ENCODE measurements around the gene SLC20A1.

SLC20A1 gene

DNA sequence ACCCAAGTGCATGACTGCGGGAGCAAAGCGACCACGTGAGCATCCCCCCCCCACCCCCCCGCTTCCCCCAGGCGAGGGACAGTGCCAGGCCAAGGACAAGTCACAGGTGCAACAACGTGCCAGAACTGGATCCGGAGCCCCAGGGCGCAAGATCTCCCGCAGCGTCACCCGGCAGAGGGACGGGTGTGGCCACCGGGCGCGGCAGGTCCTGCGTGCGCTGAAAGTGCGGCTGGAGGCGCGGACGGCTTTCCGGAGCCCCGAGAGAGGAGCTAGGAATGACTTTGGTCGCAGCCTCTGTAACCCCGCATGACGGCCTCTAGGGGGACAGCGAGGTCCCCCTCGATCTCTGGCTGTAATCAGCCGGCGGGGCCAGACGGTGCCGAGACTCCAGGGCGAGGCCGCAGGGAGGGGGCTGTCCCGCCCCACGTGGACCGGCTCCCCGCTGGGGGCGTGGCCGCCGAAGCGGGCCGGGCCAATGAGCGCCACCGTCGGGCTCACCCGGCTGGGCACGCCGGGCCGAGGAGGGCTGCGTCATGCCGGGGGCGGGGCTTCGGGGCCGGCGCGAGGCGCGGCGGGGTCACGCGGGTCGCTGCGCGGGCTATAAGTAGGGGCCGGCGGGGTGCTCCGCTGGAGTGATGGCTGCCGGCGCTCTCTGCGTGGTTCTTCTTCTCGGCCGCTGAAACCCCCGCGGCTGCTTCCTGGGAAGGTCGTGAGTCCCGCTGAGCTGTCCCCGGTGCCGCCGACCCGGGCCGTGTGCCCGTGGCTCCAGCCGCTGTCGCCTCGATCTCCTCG is at the start of gene SLC20A1:
SLC20A1 (plus strand) TSS at position 630 of the 792 bp plus-strand sequence. CDS start 890 bp downstream, outside the sequence.
- peak; percentile 62 for TF ChIP-seq CTCF (IDR thresholded peaks at IDR 0.05; ENCODE audit: insufficient read depth, low read length, poor library complexity, severe bottlenecking)

DNA sequence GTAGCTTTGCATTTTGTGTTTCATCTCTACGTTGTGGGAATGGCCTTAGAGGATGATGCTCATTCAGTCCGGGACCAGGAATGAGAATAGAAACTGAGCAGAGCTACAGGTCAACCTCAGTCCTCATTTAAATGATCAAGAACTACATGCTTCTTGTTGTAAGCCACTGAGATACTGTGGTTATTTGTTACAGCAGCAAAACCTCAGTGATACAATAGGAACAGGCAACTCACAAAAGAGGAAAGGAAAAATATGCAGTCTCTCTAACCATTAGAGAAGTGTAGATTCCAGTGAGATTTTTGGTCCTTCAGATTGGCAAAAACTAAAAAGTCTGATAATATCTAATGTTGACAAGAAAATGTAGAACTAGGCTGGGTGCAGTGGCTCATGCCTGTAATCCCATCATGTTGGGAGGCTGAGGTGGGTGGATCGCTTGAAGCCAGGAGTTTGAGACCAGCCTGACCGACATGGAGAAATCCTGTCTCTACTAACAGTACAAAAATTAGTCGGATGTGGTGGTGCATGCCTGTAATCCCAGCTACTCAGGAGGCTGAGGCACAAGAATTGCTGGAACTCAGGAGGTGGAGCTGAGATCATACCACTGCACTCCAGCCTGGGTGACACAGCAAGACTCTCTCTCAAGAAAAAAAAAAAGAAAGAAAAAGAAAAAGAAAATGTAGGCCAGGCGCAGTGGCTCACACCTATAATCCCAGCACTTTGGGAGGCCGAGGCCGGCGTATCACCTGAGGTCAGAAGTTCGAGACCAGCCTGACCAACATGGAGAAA is 48.0 kb upstream of the SLC20A1 start:
- H3K36me3 ChIP-seq (ENCODE audit: control insufficient read depth, insufficient read depth, low read length), result no peaks in the 10 kb centered on the region
- H3K4me3 ChIP-seq (replicated peaks; ENCODE audit: low read depth, low read length), result no peak overlapping the region
- no peak for DNase-seq (ENCODE audit: extremely low read depth, insufficient read length)
- TF ChIP-seq CTCF (IDR thresholded peaks at IDR 0.05; ENCODE audit: insufficient read depth, low read length, poor library complexity, severe bottlenecking), result no peak
- H3K27me3 ChIP-seq (replicated peaks; ENCODE audit: control insufficient read depth, insufficient read depth, low read length), result no peaks in the 10 kb centered on the region

More for the DNA sequence above, at the start of gene SLC20A1:
- Histone ChIP-seq H3K36me3 (ENCODE audit: control insufficient read depth, insufficient read depth, low read length) (no peaks in the 10 kb centered on the region; the same call in 1 of the 2 replicates), H3K27me3 (replicated peaks; ENCODE audit: control insufficient read depth, insufficient read depth, low read length) (no peaks in the 10 kb centered on the region; the same call in 1 of the 2 replicates), H3K4me3 (replicated peaks; ENCODE audit: low read depth, low read length) (peak within 1 kb of the TSS; percentile 73)
- peak; percentile 99 for DNase-seq (ENCODE audit: extremely low read depth, insufficient read length)

- no peaks in the 10 kb centered on the region for H3K27me3 ChIP-seq (replicated peaks; ENCODE audit: control insufficient read depth, insufficient read depth, low read length)
- no peaks in the 10 kb centered on the region for H3K36me3 ChIP-seq (ENCODE audit: control insufficient read depth, insufficient read depth, low read length)
- TF ChIP-seq CTCF (IDR thresholded peaks at IDR 0.05; ENCODE audit: insufficient read depth, low read length, poor library complexity, severe bottlenecking), result no peak
- no peak overlapping the region for H3K4me3 ChIP-seq (replicated peaks; ENCODE audit: low read depth, low read length)
- DNase-seq (ENCODE audit: extremely low read depth, insufficient read length), result no peak
Measured at GRCh38 chr2:112600634-112601033, 45.1 kb upstream of the SLC20A1 start.

GRCh38 chr2:112601754-112602153 is 44.0 kb upstream of the SLC20A1 start:
- no peak overlapping the region for H3K4me3 ChIP-seq (replicated peaks; ENCODE audit: low read depth, low read length)
- no peaks in the 10 kb centered on the region for H3K27me3 ChIP-seq (replicated peaks; ENCODE audit: control insufficient read depth, insufficient read depth, low read length)
- TF ChIP-seq CTCF (IDR thresholded peaks at IDR 0.05; ENCODE audit: insufficient read depth, low read length, poor library complexity, severe bottlenecking), result no peak
- no peak for DNase-seq (ENCODE audit: extremely low read depth, insufficient read length)
- no peaks in the 10 kb centered on the region for H3K36me3 ChIP-seq (ENCODE audit: control insufficient read depth, insufficient read depth, low read length)

GRCh38 chr2:112602917-112603316 is 42.8 kb upstream of the SLC20A1 start:
- Histone ChIP-seq H3K27me3 (replicated peaks; ENCODE audit: control insufficient read depth, insufficient read depth, low read length) (no peaks in the 10 kb centered on the region), H3K4me3 (replicated peaks; ENCODE audit: low read depth, low read length) (no peak overlapping the region), H3K36me3 (ENCODE audit: control insufficient read depth, insufficient read depth, low read length) (no peaks in the 10 kb centered on the region)
- no peak for TF ChIP-seq CTCF (IDR thresholded peaks at IDR 0.05; ENCODE audit: insufficient read depth, low read length, poor library complexity, severe bottlenecking)
- DNase-seq (ENCODE audit: extremely low read depth, insufficient read length), result no peak
